GM12872 (cell line): ENCODE data around the gene CBLL1.

Experiments
- CTCF ChIP-seq: IDR thresholded peaks from 3 replicates; pipeline ENCODE4 v1.5.1; 2011; ENCODE audit warnings: low read depth, mild to moderate bottlenecking, low read length, moderate library complexity; ENCODE audit not compliant: insufficient read depth

CBLL1 gene

GRCh38 chr7:107778283-107778682, 34.3 kb downstream of the CBLL1 start:
- TF ChIP-seq CTCF = no peak

DNA sequence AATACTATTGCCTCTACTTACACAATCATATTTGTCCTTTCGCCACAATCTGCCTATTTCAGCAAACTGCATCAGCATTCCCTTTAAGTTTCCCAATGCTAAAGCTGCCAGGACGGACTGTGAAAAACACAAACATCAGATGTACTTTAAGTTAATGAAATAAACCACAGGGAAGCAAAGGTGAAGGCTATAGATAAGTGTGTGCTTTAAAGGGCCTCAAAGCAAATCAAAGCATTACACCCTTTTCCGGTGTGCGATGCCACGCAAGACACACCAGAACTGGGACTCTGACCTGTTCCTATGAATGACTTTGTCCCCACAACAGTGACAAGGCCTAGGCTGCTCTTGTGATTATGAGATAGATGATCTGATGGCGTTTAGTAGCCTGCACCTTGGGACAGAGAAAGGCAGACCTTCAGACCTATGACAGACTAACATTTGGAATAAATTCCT, 35.7 kb downstream of the CBLL1 start:
- no peak for TF ChIP-seq CTCF

GRCh38 chr7:107782374-107782773, 38.4 kb downstream of the CBLL1 start:
- TF ChIP-seq CTCF = no peak

GRCh38 chr7:107783648-107784047, 39.7 kb downstream of the CBLL1 start:
- no peak for TF ChIP-seq CTCF

GRCh38 chr7:107785170-107785569, 41.2 kb downstream of the CBLL1 start:
- TF ChIP-seq CTCF = no peak

GRCh38 chr7:107785926-107786325, 42.0 kb downstream of the CBLL1 start:
- no peak for TF ChIP-seq CTCF

- TF ChIP-seq CTCF = no peak
Observed at GRCh38 chr7:107788216-107788615, 44.3 kb downstream of the CBLL1 start.

DNA sequence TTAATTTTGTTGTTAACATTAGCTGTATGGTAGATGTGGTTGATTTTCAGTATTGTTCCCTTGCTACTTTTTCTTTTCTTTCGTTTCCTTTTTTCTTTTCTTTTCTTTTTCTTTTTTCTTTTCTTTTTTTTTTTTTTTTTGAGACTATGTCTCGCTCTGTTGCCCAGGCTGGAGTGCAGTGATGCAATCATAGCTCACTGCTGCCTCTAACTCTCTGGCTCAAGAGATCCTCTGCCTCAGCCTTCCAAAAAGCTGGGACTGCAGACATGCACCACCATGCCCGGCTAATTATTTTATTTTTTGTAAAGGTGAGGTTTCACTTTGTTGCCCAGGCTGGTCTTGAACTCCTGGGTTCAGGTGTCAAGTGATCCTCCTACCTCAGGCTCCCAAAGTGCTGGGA, 44.7 kb downstream of the CBLL1 start:
- TF ChIP-seq CTCF = no peak
